HCT116 (cell line): ENCODE results near the gene DYNLRB1. TPM values are rescaled to one million over a fixed set of nuclear protein-coding genes. Genes with fewer than 3 reads are reported as not detected.

Experiments used
- ATAC-seq: fragments of 200-7000 bp; cut with Tn5 transposase; 2 replicates; pipeline ENCODE4 v1.9.1; 2020; ENCODE audit warnings: mild to moderate bottlenecking, moderate library complexity
- BruUV-seq: library from RNA; stranded (reverse); fragments of 400-500 nt; replicated peaks from 2 replicates; lab custom pipeline; 2021; lab: Mats Ljungman, UMichigan
- CTCF ChIA-PET: fragments of 300-600 bp; sonication (Branson Sonifier 250); formaldehyde crosslinking; loops from one replicate; lab custom pipeline; 2021; ENCODE audit warnings: antibody characterized with exemption; lab: Charles Lee
- POLR2A ChIA-PET: fragments of 300-600, 350-600 bp; sonication (Branson Sonifier 250); formaldehyde crosslinking; loops from one replicate; lab custom pipeline; 2021; ENCODE audit warnings: antibody characterized with exemption; lab: Charles Lee
- RAD21 ChIA-PET, 2 experiments: fragments of 300-600 bp; sonication (Branson Sonifier 250); formaldehyde crosslinking; loops; one replicate each; lab custom pipeline; 2023; ENCODE audit warnings: low total read pairs in 2 of 2; ENCODE audit not compliant: uncharacterized antibody in 2 of 2, unreplicated experiment in 2 of 2, low non-redundant PET in 1 of 2; lab: Charles Lee
- DNase-seq: peaks from one replicate; pipeline ENCODE4 v3.0.0-alpha.2; 2010; ENCODE audit warnings: low read depth, low spot score
- H2AFZ ChIP-seq: fragments of 200-600 bp; shearing (Covaris generic), sonication (generic); 2 replicates; pipeline ENCODE4 v1.6.1; 2017; ENCODE audit warnings: low read depth, mixed run types, mixed read lengths, antibody characterized with exemption, low read length; ENCODE audit not compliant: poor library complexity, severe bottlenecking
- H3K27ac ChIP-seq: 2 replicates; pipeline ENCODE4 v1.5.1; 2012; ENCODE audit warnings: low read depth, low read length
- H3K27me3 ChIP-seq: fragments of 200-600 bp; sonication (generic); 2 replicates; pipeline ENCODE4 v1.6.1; 2016; ENCODE audit warnings: mixed run types, low read length, mixed read lengths; ENCODE audit not compliant: insufficient read depth
- H3K36me3 ChIP-seq, 2 experiments: fragments of 200-500 bp in 1 of 2; fragments of 200-600 bp in 1 of 2; sonication (Bioruptor generic) in 1 of 2; sonication (generic) in 1 of 2; 2 replicates each; pipeline versions ENCODE4 v1.5.1 to v1.6.1; 2014 to 2016; ENCODE audit warnings: low read length in 2 of 2, inconsistent platforms in 1 of 2, mixed read lengths in 1 of 2, mixed run types in 1 of 2; ENCODE audit not compliant: insufficient read depth in 2 of 2, control insufficient read depth in 1 of 2
- H3K4me1 ChIP-seq, 2 experiments: fragments of 200-600 bp in 1 of 2; sonication (generic) in 1 of 2; 2 replicates each; pipeline versions ENCODE4 v1.5.1 to v1.6.1; 2012 to 2017; ENCODE audit warnings: low read length in 2 of 2, inconsistent platforms in 1 of 2, mild to moderate bottlenecking in 1 of 2, mixed read lengths in 1 of 2, mixed run types in 1 of 2, moderate library complexity in 1 of 2; ENCODE audit not compliant: insufficient read depth in 2 of 2, control insufficient read depth in 1 of 2
- H3K4me2 ChIP-seq: fragments of 200-600 bp; sonication (generic); 2 replicates; pipeline ENCODE4 v1.6.1; 2017; ENCODE audit warnings: mixed run types, low read length, mixed read lengths
- H3K4me3 ChIP-seq, 2 experiments: fragments of 200-600 bp in 1 of 2; sonication (generic) in 1 of 2; replicated peaks in 1 of 2; 2 replicates each; pipeline ENCODE4 v1.5.1; 2011 to 2016; ENCODE audit warnings: low read length in 2 of 2, control low read depth in 1 of 2, low read depth in 1 of 2, mild to moderate bottlenecking in 1 of 2, mixed read lengths in 1 of 2, mixed run types in 1 of 2
- H3K79me2 ChIP-seq: fragments of 200-600 bp; sonication (generic); 2 replicates; pipeline ENCODE4 v1.6.1; 2017; ENCODE audit warnings: mild to moderate bottlenecking, mixed run types, low read length, moderate library complexity, mixed read lengths; ENCODE audit not compliant: insufficient read depth
- H3K9ac ChIP-seq: fragments of 200-600 bp; sonication (generic); 2 replicates; pipeline ENCODE4 v1.6.1; 2016; ENCODE audit warnings: low read length, mixed read lengths
- H3K9me2 ChIP-seq: fragments of 200-600 bp; sonication (generic), shearing (Covaris generic); 2 replicates; pipeline ENCODE4 v1.6.1; 2017; ENCODE audit warnings: mixed run types, mild to moderate bottlenecking, moderate library complexity; ENCODE audit not compliant: insufficient read depth
- H3K9me3 ChIP-seq, 2 experiments: fragments of 200-500 bp in 1 of 2; fragments of 200-600 bp in 1 of 2; sonication (Bioruptor generic) in 1 of 2; sonication (generic) in 1 of 2; 2 replicates each; pipeline ENCODE4 v1.6.1; 2014 to 2017; ENCODE audit warnings: low read length in 2 of 2, mixed read lengths in 2 of 2, inconsistent platforms in 1 of 2, low read depth in 1 of 2, mild to moderate bottlenecking in 1 of 2, mixed run types in 1 of 2, moderate library complexity in 1 of 2; ENCODE audit not compliant: control insufficient read depth in 1 of 2, insufficient read depth in 1 of 2
- H4K20me1 ChIP-seq: fragments of 200-600 bp; sonication (generic), shearing (Covaris generic); 2 replicates; pipeline ENCODE4 v1.6.1; 2017; ENCODE audit warnings: mixed run types, mild to moderate bottlenecking, moderate library complexity; ENCODE audit not compliant: insufficient read depth
- CBX3 ChIP-seq: IDR thresholded peaks from 2 replicates; pipeline ENCODE4 v1.6.1; 2012; ENCODE audit warnings: low read depth
- CEBPB ChIP-seq: IDR thresholded peaks from 2 replicates; pipeline ENCODE4 v1.6.1; 2012; ENCODE audit warnings: low read depth
- ELF1 ChIP-seq: IDR thresholded peaks from 2 replicates; pipeline ENCODE4 v1.6.1; 2012; ENCODE audit warnings: low read depth, borderline replicate concordance
- EZH2 ChIP-seq: fragments of 200-600 bp; sonication (generic); IDR thresholded peaks from 2 replicates; pipeline ENCODE4 v1.6.1; 2017; ENCODE audit warnings: antibody characterized with exemption, mixed run types
- EZH2phosphoT487 ChIP-seq: fragments of 200-600 bp; IDR thresholded peaks from 2 replicates; pipeline ENCODE4 v1.6.1; 2018; ENCODE audit warnings: antibody characterized with exemption, borderline replicate concordance
- FOSL1 ChIP-seq: IDR thresholded peaks from 2 replicates; pipeline ENCODE4 v1.6.1; 2012; ENCODE audit warnings: low read depth
- POLR2A ChIP-seq: IDR thresholded peaks from 2 replicates; pipeline ENCODE4 v1.7.0; 2011; ENCODE audit warnings: borderline replicate concordance; ENCODE audit not compliant: insufficient read depth, insufficient read length; ENCODE audit errors: extremely low read depth
- RAD21 ChIP-seq: IDR thresholded peaks from 2 replicates; pipeline ENCODE4 v1.6.1; 2012; ENCODE audit warnings: low read depth, mild to moderate bottlenecking
- SIN3A ChIP-seq: IDR thresholded peaks from 2 replicates; pipeline ENCODE4 v1.6.1; 2012; ENCODE audit warnings: low read depth
- SP1 ChIP-seq: IDR thresholded peaks from 2 replicates; pipeline ENCODE4 v1.6.1; 2012; ENCODE audit warnings: low read depth
- SRF ChIP-seq: IDR thresholded peaks from 2 replicates; pipeline ENCODE4 v1.6.1; 2012; ENCODE audit warnings: low read depth
- TCF7L2 ChIP-seq: IDR thresholded peaks from 2 replicates; pipeline ENCODE4 v1.7.0; 2011; ENCODE audit warnings: borderline replicate concordance, inconsistent platforms; ENCODE audit not compliant: insufficient read depth, insufficient read length; ENCODE audit errors: extremely low read depth
- ZFX ChIP-seq: fragments of 450-650 bp; IDR thresholded peaks from 2 replicates; pipeline ENCODE4 v1.6.1; 2017
- ZNF274 ChIP-seq: fragments of 200-500 bp; sonication (Bioruptor generic); IDR thresholded peaks from 2 replicates; pipeline ENCODE4 v1.6.1; 2014; ENCODE audit warnings: mild to moderate bottlenecking, low read depth, low read length, inconsistent platforms
- intact Hi-C: fragments of 100-400 bp; cut with micrococcal nuclease; formaldehyde crosslinking; loops from 2 replicates; pipeline ENCODE4 v1.10.0; 2022
- total RNA-seq: library from RNA; stranded (reverse); gene quantifications from one replicate; pipeline ENCODE4 v1.2.1, GENCODE V29; 2021; ENCODE audit not compliant: unreplicated experiment
- TF ChIP-seq, protein P1 (sequence below), 3 experiments: fragments of 200-600 bp in 1 of 3; sonication (generic) in 1 of 3; IDR thresholded peaks in 2 of 3; conservative IDR thresholded peaks in 1 of 3; 2 replicates each; pipeline ENCODE4 v1.5.1; 2012 to 2017; ENCODE audit warnings: low read depth in 2 of 3, low read length in 2 of 3, antibody characterized with exemption in 1 of 3, borderline replicate concordance in 1 of 3, control low read depth in 1 of 3, mild to moderate bottlenecking in 1 of 3, mixed read lengths in 1 of 3, mixed run types in 1 of 3, moderate library complexity in 1 of 3; ENCODE audit not compliant: insufficient read depth in 1 of 3
- TF ChIP-seq, protein P2 (sequence below): IDR thresholded peaks from 2 replicates; pipeline ENCODE4 v1.6.1; 2012
- TF ChIP-seq, protein P3 (sequence below): IDR thresholded peaks from 2 replicates; pipeline ENCODE4 v1.6.1; 2012; ENCODE audit warnings: low read depth
- TF ChIP-seq, protein P4 (sequence below): IDR thresholded peaks from 2 replicates; pipeline ENCODE4 v1.6.1; 2011; ENCODE audit warnings: mild to moderate bottlenecking, low read length, moderate library complexity; ENCODE audit not compliant: insufficient replicate concordance; ENCODE audit errors: extremely low read depth
- TF ChIP-seq, protein P5 (sequence below): IDR thresholded peaks from 2 replicates; pipeline ENCODE4 v1.6.1; 2012

The DYNLRB1 gene
- total RNA-seq, 1 experiment from 2014 or later, result 106 TPM

DNA sequence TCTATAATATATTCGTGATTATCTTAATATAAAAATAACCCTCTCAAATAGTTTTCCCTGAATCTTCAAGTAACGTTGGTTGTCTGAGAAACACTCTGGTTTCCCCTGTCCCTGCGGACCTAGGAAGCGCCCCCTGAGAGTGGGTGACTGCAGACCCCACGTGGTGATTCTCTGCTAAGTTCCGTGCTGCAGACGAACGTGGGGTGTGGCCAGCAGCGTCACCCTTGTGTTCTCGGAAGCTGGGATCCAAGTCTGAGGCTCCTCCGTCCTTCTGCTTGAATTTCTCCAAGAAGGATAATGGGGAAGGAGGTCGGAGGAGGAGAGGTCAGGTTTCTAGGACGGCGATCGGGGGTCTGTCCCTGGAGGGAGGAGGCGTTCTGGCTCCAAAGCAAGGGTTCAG, 25.7 kb downstream of the DYNLRB1 start:
- Histone ChIP-seq H3K9me3 (no peaks in the 10 kb centered on the region), H3K4me2 (no peak overlapping the region), H3K4me1 (no peaks in the 10 kb centered on the region), H4K20me1 (no peaks in the 10 kb centered on the region), H3K79me2 (no peaks in the 10 kb centered on the region), H3K27me3 (no peaks in the 10 kb centered on the region), H3K9me2 (no peaks in the 10 kb centered on the region)
- no TSS peak for BruUV-seq
- TF ChIP-seq, protein P1, sequence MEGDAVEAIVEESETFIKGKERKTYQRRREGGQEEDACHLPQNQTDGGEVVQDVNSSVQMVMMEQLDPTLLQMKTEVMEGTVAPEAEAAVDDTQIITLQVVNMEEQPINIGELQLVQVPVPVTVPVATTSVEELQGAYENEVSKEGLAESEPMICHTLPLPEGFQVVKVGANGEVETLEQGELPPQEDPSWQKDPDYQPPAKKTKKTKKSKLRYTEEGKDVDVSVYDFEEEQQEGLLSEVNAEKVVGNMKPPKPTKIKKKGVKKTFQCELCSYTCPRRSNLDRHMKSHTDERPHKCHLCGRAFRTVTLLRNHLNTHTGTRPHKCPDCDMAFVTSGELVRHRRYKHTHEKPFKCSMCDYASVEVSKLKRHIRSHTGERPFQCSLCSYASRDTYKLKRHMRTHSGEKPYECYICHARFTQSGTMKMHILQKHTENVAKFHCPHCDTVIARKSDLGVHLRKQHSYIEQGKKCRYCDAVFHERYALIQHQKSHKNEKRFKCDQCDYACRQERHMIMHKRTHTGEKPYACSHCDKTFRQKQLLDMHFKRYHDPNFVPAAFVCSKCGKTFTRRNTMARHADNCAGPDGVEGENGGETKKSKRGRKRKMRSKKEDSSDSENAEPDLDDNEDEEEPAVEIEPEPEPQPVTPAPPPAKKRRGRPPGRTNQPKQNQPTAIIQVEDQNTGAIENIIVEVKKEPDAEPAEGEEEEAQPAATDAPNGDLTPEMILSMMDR (IDR thresholded peaks at IDR 0.05 in 2 of 3, conservative IDR thresholded peaks at IDR 0.05 in 1 of 3; ENCODE audit: borderline replicate concordance in 1 of 3, insufficient read depth in 1 of 3, low read depth in 2 of 3, low read length in 2 of 3), result no peak
- no peak for TF ChIP-seq CBX3
- TF ChIP-seq EZH2, result no peak
- TF ChIP-seq, protein P2, sequence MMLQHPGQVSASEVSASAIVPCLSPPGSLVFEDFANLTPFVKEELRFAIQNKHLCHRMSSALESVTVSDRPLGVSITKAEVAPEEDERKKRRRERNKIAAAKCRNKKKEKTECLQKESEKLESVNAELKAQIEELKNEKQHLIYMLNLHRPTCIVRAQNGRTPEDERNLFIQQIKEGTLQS, result no peak
- TF ChIP-seq CEBPB, result no peak
- TF ChIP-seq ZNF274, result no peak
- TF ChIP-seq, protein P3, sequence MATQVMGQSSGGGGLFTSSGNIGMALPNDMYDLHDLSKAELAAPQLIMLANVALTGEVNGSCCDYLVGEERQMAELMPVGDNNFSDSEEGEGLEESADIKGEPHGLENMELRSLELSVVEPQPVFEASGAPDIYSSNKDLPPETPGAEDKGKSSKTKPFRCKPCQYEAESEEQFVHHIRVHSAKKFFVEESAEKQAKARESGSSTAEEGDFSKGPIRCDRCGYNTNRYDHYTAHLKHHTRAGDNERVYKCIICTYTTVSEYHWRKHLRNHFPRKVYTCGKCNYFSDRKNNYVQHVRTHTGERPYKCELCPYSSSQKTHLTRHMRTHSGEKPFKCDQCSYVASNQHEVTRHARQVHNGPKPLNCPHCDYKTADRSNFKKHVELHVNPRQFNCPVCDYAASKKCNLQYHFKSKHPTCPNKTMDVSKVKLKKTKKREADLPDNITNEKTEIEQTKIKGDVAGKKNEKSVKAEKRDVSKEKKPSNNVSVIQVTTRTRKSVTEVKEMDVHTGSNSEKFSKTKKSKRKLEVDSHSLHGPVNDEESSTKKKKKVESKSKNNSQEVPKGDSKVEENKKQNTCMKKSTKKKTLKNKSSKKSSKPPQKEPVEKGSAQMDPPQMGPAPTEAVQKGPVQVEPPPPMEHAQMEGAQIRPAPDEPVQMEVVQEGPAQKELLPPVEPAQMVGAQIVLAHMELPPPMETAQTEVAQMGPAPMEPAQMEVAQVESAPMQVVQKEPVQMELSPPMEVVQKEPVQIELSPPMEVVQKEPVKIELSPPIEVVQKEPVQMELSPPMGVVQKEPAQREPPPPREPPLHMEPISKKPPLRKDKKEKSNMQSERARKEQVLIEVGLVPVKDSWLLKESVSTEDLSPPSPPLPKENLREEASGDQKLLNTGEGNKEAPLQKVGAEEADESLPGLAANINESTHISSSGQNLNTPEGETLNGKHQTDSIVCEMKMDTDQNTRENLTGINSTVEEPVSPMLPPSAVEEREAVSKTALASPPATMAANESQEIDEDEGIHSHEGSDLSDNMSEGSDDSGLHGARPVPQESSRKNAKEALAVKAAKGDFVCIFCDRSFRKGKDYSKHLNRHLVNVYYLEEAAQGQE, result no peak
- no peak for TF ChIP-seq RAD21
- TF ChIP-seq ZFX, result no peak
- TF ChIP-seq FOSL1, result no peak
- TF ChIP-seq SRF, result no peak
- no peak for TF ChIP-seq ELF1
- TF ChIP-seq, protein P4, sequence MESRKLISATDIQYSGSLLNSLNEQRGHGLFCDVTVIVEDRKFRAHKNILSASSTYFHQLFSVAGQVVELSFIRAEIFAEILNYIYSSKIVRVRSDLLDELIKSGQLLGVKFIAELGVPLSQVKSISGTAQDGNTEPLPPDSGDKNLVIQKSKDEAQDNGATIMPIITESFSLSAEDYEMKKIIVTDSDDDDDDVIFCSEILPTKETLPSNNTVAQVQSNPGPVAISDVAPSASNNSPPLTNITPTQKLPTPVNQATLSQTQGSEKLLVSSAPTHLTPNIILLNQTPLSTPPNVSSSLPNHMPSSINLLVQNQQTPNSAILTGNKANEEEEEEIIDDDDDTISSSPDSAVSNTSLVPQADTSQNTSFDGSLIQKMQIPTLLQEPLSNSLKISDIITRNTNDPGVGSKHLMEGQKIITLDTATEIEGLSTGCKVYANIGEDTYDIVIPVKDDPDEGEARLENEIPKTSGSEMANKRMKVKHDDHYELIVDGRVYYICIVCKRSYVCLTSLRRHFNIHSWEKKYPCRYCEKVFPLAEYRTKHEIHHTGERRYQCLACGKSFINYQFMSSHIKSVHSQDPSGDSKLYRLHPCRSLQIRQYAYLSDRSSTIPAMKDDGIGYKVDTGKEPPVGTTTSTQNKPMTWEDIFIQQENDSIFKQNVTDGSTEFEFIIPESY, result no peak
- TF ChIP-seq, protein P5, sequence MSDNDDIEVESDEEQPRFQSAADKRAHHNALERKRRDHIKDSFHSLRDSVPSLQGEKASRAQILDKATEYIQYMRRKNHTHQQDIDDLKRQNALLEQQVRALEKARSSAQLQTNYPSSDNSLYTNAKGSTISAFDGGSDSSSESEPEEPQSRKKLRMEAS, result no peak
- no peak for TF ChIP-seq POLR2A
- TF ChIP-seq EZH2phosphoT487, result no peak
- TF ChIP-seq SIN3A, result no peak
- no peak for TF ChIP-seq TCF7L2
- no peak for TF ChIP-seq SP1
- TF ChIP-seq, all 23 proteins: peak for 0
- DNase-seq, result no peak
- Histone ChIP-seq H3K9ac (no peak overlapping the region), H3K27ac (no peak overlapping the region), H2AFZ (no peak overlapping the region), H3K36me3 (peaks cover 14 to 25% of the 10 kb centered on the region in 2 experiments; a peak in 3 of 4 replicates), H3K4me3 (no peak overlapping the region)
- ATAC-seq, result no peak
- POLR2A ChIA-PET, result no interaction called here
- RAD21 ChIA-PET, result no interaction called here
- CTCF ChIA-PET, result no interaction called here
- intact Hi-C loops, result no loop called here
